SK-N-SH (cell line): ENCODE data around the gene FOXP1. TPM values are rescaled to one million over a fixed set of nuclear protein-coding genes. Genes with fewer than 3 reads are reported as not detected.

Source experiments
- CTCF ChIA-PET: fragments of 300-600, 350-600 bp; formaldehyde crosslinking; extraction: SDS; loops from one replicate; lab custom pipeline; 2021; lab: Yijun Ruan, JAX
- POLR2A ChIA-PET: fragments of 350-600 bp; sonication (Branson Sonifier 250); formaldehyde crosslinking; extraction: SDS; loops from one replicate; lab custom pipeline; 2020; ENCODE audit warnings: antibody characterized with exemption, inconsistent platforms; lab: Yijun Ruan, JAX
- DNase-seq: peaks from one replicate; pipeline ENCODE4 v3.0.0; 2012
- H2AFZ ChIP-seq: fragments of 200-600 bp; sonication (generic); 2 replicates; pipeline ENCODE4 v1.8.1; 2016; ENCODE audit warnings: antibody characterized with exemption, mild to moderate bottlenecking, low read depth
- H3F3A ChIP-seq: fragments of 200-600 bp; sonication (generic); replicated peaks from 2 replicates; pipeline ENCODE3; 2016; ENCODE audit warnings: antibody characterized with exemption, mild to moderate bottlenecking; ENCODE audit not compliant: insufficient read depth
- H3K27ac ChIP-seq, 2 experiments: fragments of 200-500 bp in 1 of 2; fragments of 200-600 bp in 1 of 2; sonication (Bioruptor generic) in 1 of 2; sonication (generic), shearing (Covaris generic) in 1 of 2; 2 replicates each; pipeline versions ENCODE4 v1.5.1 to v1.6.1; 2014 to 2016; ENCODE audit warnings: low read depth in 2 of 2, inconsistent platforms in 1 of 2, low read length in 1 of 2, mild to moderate bottlenecking in 1 of 2, mixed read lengths in 1 of 2
- H3K27me3 ChIP-seq: fragments of 200-600 bp; sonication (generic), shearing (Covaris generic); 2 replicates; pipeline ENCODE4 v1.6.1; 2016; ENCODE audit warnings: mixed run types; ENCODE audit not compliant: insufficient read depth
- H3K36me3 ChIP-seq, 2 experiments: fragments of 200-500 bp in 1 of 2; fragments of 200-600 bp in 1 of 2; sonication (Bioruptor generic) in 1 of 2; sonication (generic) in 1 of 2; replicated peaks in 1 of 2; 2 replicates each; pipeline versions ENCODE3 to v1.5.1; 2014 to 2016; ENCODE audit warnings: low read length in 1 of 2, mild to moderate bottlenecking in 1 of 2; ENCODE audit not compliant: insufficient read depth in 2 of 2, control insufficient read depth in 1 of 2
- H3K4me1 ChIP-seq, 2 experiments: fragments of 200-500 bp in 1 of 2; fragments of 200-600 bp in 1 of 2; sonication (Bioruptor generic) in 1 of 2; sonication (generic), shearing (Covaris generic) in 1 of 2; 2 replicates each; pipeline versions ENCODE4 v1.5.1 to v1.6.1; 2014 to 2016; ENCODE audit warnings: low read depth in 1 of 2, low read length in 1 of 2, mixed run types in 1 of 2; ENCODE audit not compliant: insufficient read depth in 2 of 2, control insufficient read depth in 1 of 2
- H3K4me2 ChIP-seq: fragments of 200-600 bp; sonication (generic), shearing (Covaris generic); 2 replicates; pipeline ENCODE4 v1.6.1; 2017; ENCODE audit warnings: mixed run types
- H3K4me3 ChIP-seq, 2 experiments: fragments of 200-500 bp in 1 of 2; fragments of 200-600 bp in 1 of 2; sonication (Bioruptor generic) in 1 of 2; sonication (generic), shearing (Covaris generic) in 1 of 2; 2 replicates each; pipeline versions ENCODE4 v1.5.1 to v1.8.1; 2014 to 2016; ENCODE audit warnings: low read depth in 2 of 2, inconsistent platforms in 1 of 2, low read length in 1 of 2, mild to moderate bottlenecking in 1 of 2, mixed read lengths in 1 of 2, moderate library complexity in 1 of 2
- H3K79me2 ChIP-seq: fragments of 200-600 bp; sonication (generic); 2 replicates; pipeline ENCODE4 v1.8.1; 2017; ENCODE audit warnings: mild to moderate bottlenecking; ENCODE audit not compliant: insufficient read depth
- H3K9ac ChIP-seq: fragments of 200-600 bp; sonication (generic); 2 replicates; pipeline ENCODE4 v1.6.1; 2017; ENCODE audit warnings: mixed run types
- H3K9me2 ChIP-seq: fragments of 200-600 bp; sonication (generic); 2 replicates; pipeline ENCODE4 v1.6.1; 2017; ENCODE audit warnings: mixed run types
- H3K9me3 ChIP-seq: fragments of 200-600 bp; sonication (generic); 2 replicates; pipeline ENCODE4 v1.6.1; 2017; ENCODE audit warnings: mixed run types, mild to moderate bottlenecking, moderate library complexity
- H4K20me1 ChIP-seq: fragments of 200-600 bp; sonication (generic); 2 replicates; pipeline ENCODE4 v1.6.1; 2017; ENCODE audit warnings: mild to moderate bottlenecking, mixed run types; ENCODE audit not compliant: insufficient read depth
- ELF1 ChIP-seq: IDR thresholded peaks from 2 replicates; pipeline ENCODE4 v1.4.0; 2012
- EP300 ChIP-seq, 2 experiments: IDR thresholded peaks; 2 replicates each; pipeline versions ENCODE4 v1.4.0 to v1.6.1; 2012; ENCODE audit warnings: borderline replicate concordance in 1 of 2, low read depth in 1 of 2, low read length in 1 of 2
- EZH2phosphoT487 ChIP-seq: fragments of 200-600 bp; sonication (generic); IDR thresholded peaks from 2 replicates; pipeline ENCODE4 v1.6.1; 2017; ENCODE audit warnings: low read depth, mixed run types, mild to moderate bottlenecking, antibody characterized with exemption, moderate library complexity, borderline replicate concordance
- FOXJ3 ChIP-seq: sonication (generic); formaldehyde crosslinking; IDR thresholded peaks from 2 replicates; pipeline ENCODE4 v1.5.1; 2020; ENCODE audit warnings: mild to moderate bottlenecking, missing genetic modification reagents
- GABPA ChIP-seq: IDR thresholded peaks from 2 replicates; pipeline ENCODE4 v1.4.0; 2012; ENCODE audit warnings: low read depth, mild to moderate bottlenecking
- NRF1 ChIP-seq: IDR thresholded peaks from 2 replicates; pipeline ENCODE4 v1.6.1; 2012; ENCODE audit warnings: low read depth, mild to moderate bottlenecking, low read length
- RAD21 ChIP-seq: IDR thresholded peaks from 2 replicates; pipeline ENCODE4 v1.6.1; 2012; ENCODE audit warnings: mild to moderate bottlenecking, low read length
- RXRA ChIP-seq: IDR thresholded peaks from 2 replicates; pipeline ENCODE4 v1.4.0; 2012; ENCODE audit warnings: low read depth, mild to moderate bottlenecking, borderline replicate concordance
- TCF12 ChIP-seq: IDR thresholded peaks from 2 replicates; pipeline ENCODE4 v1.4.0; 2012
- USF2 ChIP-seq: fragments of 150-350 bp; IDR thresholded peaks from 2 replicates; pipeline ENCODE4 v1.6.1; 2017; ENCODE audit warnings: antibody characterized with exemption, low read length, low read depth, borderline replicate concordance
- YY1 ChIP-seq: IDR thresholded peaks from 2 replicates; pipeline ENCODE4 v1.4.0; 2012; ENCODE audit warnings: low read depth, mild to moderate bottlenecking
- ZBTB33 ChIP-seq: IDR thresholded peaks from 2 replicates; pipeline ENCODE4 v1.4.0; 2012; ENCODE audit warnings: low read depth, borderline replicate concordance
- WGBS: methylation state at CpG from one replicate; pipeline ENCODE4 v1.1.6; 2017; ENCODE audit warnings: low lambda C conversion rate; 5-methylcytosine and 5-hydroxymethylcytosine counted together
- polyA plus RNA-seq, 3 experiments: library from polyadenylated mRNA; depleted of rRNA; stranded (reverse); fragments of >200 nt; gene quantifications; 2 replicates each; pipeline ENCODE4 v1.2.3, GENCODE V29; 2012

Gene FOXP1
- polyA plus RNA-seq, 1 of the 3 experiments (the other 2 are of a cell fraction): 8.8 TPM

- H3K79me2 ChIP-seq: peaks cover 9% of the 10 kb centered on the region; the same call in 1 of the 2 replicates
- H3K27me3 ChIP-seq: no peaks in the 10 kb centered on the region
- H2AFZ ChIP-seq: no peak overlapping the region
- DNase-seq: no peak
- peaks cover 0 to 11% of the 10 kb centered on the region in 2 experiments for H3K36me3 ChIP-seq
- POLR2A ChIA-PET: no interaction called here
- H3K4me1 ChIP-seq: peaks cover 0 to 10% of the 10 kb centered on the region in 2 experiments; a peak in 2 of 4 replicates
- CTCF ChIA-PET: interaction anchor here (1.1 to 1.2 kb wide), 2 partner anchors 13 to 92 kb away, joined by 3 read pairs; no protein-coding TSS in a partner anchor
- H3K4me3 ChIP-seq: no peak overlapping the region
- H3K9me2 ChIP-seq: no peaks in the 10 kb centered on the region
- no peak for TF ChIP-seq EZH2phosphoT487
- TF ChIP-seq TCF12: no peak
- no peak for TF ChIP-seq RXRA
- no peak for TF ChIP-seq FOXJ3
- 0 out of 2 replicates have a peak, but pooled peaks have one; percentile 12 for TF ChIP-seq RAD21
- TF ChIP-seq, all 33 proteins: peak for 1
- H4K20me1 ChIP-seq: no peaks in the 10 kb centered on the region
- no peak overlapping the region for H3K9ac ChIP-seq
- no peak overlapping the region for H3K4me2 ChIP-seq
- H3K9me3 ChIP-seq: no peaks in the 10 kb centered on the region
- no peaks in the 10 kb centered on the region for H3F3A ChIP-seq
- H3K27ac ChIP-seq: no peak overlapping the region
- WGBS: 94% methylated on average over 1 of the region's 1 CpG
These were observed 421.3 kb downstream of the FOXP1 start for GRCh38 chr3:71162221-71162620.

- Histone ChIP-seq H3K4me1 (peaks cover 0 to 5% of the 10 kb centered on the region in 2 experiments; a peak in 1 of 4 replicates), H3K27me3 (no peaks in the 10 kb centered on the region), H2AFZ (no peak overlapping the region), H3K9me2 (no peaks in the 10 kb centered on the region), H3K4me2 (no peak overlapping the region), H3K9me3 (no peaks in the 10 kb centered on the region), H3K79me2 (peaks cover 9% of the 10 kb centered on the region; the same call in 1 of the 2 replicates), H3K36me3 (peaks cover 0 to 1% of the 10 kb centered on the region in 2 experiments), H3F3A (no peaks in the 10 kb centered on the region), H4K20me1 (no peaks in the 10 kb centered on the region), H3K27ac (no peak overlapping the region), H3K9ac (no peak overlapping the region), H3K4me3 (no peak overlapping the region)
- no peak for TF ChIP-seq YY1
- no peak for TF ChIP-seq NRF1
- no peak for TF ChIP-seq EP300 (IDR thresholded peaks at IDR 0.05; ENCODE audit: borderline replicate concordance in 1 of 2, low read depth in 1 of 2, low read length in 1 of 2)
- no peak for TF ChIP-seq USF2
- no peak for TF ChIP-seq ELF1
- no peak for TF ChIP-seq GABPA
- no peak for TF ChIP-seq ZBTB33
- no peak for TF ChIP-seq FOXJ3
- TF ChIP-seq RXRA: no peak
- no peak for DNase-seq
- WGBS: 86% methylated on average over 7 of the region's 7 CpGs
- ChIA-PET CTCF (interaction anchor here (1.1 to 1.2 kb wide), 2 partner anchors 24 to 90 kb away, joined by 3 read pairs; no protein-coding TSS in a partner anchor), POLR2A (no interaction called here)
These were observed 422.6 kb downstream of the FOXP1 start for GRCh38 chr3:71160785-71161546.
